Measurements from ENCODE around the gene RPS23.

The RPS23 gene

GRCh38 chr5:82277987-82278710, at the start of gene RPS23:
TSS of gene RPS23 (minus strand) at chr5:82278354. CDS start at chr5:82278323, 31 bp downstream.
- H3K4me3 ChIP-seq (ENCODE audit: low read depth in 1 of 2, low read length in 2 of 2) = peak within 1 kb of the TSS; percentile 82 to 84
- no peaks in the 10 kb centered on the region for H3K27me3 ChIP-seq (ENCODE audit: control insufficient read depth in 1 of 2, insufficient read depth in 2 of 2, low read length in 2 of 2)

GRCh38 chr5:82327941-82328340, 49.8 kb upstream of the RPS23 start:
- Histone ChIP-seq H3K9ac (ENCODE audit: low read depth in 1 of 2, low read length in 2 of 2) (no peak overlapping the region), H3K9me3 (ENCODE audit: control insufficient read depth in 1 of 2, low read length in 2 of 2) (no peaks in the 10 kb centered on the region), H3K36me3 (ENCODE audit: control insufficient read depth in 1 of 2, insufficient read depth in 2 of 2, low read length in 2 of 2) (no peaks in the 10 kb centered on the region), H3K4me1 (ENCODE audit: control insufficient read depth in 1 of 2, insufficient read depth in 2 of 2, low read length in 2 of 2) (no peaks in the 10 kb centered on the region), H3K27me3 (ENCODE audit: control insufficient read depth in 1 of 2, insufficient read depth in 2 of 2, low read length in 2 of 2) (no peaks in the 10 kb centered on the region), H3K27ac (ENCODE audit: low read depth, low read length) (no peak overlapping the region), H3K4me3 (ENCODE audit: low read depth in 1 of 2, low read length in 2 of 2) (no peak overlapping the region)

More at GRCh38 chr5:82277987-82278710, at the start of gene RPS23:
- H3K36me3 ChIP-seq (ENCODE audit: control insufficient read depth in 1 of 2, insufficient read depth in 2 of 2, low read length in 2 of 2) = peaks cover 9 to 28% of the 10 kb centered on the region in 2 donors
- peaks cover 14 to 18% of the 10 kb centered on the region in 2 donors for H3K4me1 ChIP-seq (ENCODE audit: control insufficient read depth in 1 of 2, insufficient read depth in 2 of 2, low read length in 2 of 2)
- H3K27ac ChIP-seq (ENCODE audit: low read depth, low read length) = peak within 1 kb of the TSS; percentile 58
- H3K9me3 ChIP-seq (ENCODE audit: control insufficient read depth in 1 of 2, low read length in 2 of 2) = no peaks in the 10 kb centered on the region
- peak within 1 kb of the TSS; percentile 89 to 93 for H3K9ac ChIP-seq (ENCODE audit: low read depth in 1 of 2, low read length in 2 of 2)

- Histone ChIP-seq H3K4me3 (ENCODE audit: low read depth in 1 of 2, low read length in 2 of 2) (no peak overlapping the region), H3K27ac (ENCODE audit: low read depth, low read length) (no peak overlapping the region), H3K4me1 (ENCODE audit: control insufficient read depth in 1 of 2, insufficient read depth in 2 of 2, low read length in 2 of 2) (no peaks in the 10 kb centered on the region), H3K9me3 (ENCODE audit: control insufficient read depth in 1 of 2, low read length in 2 of 2) (no peaks in the 10 kb centered on the region), H3K27me3 (ENCODE audit: control insufficient read depth in 1 of 2, insufficient read depth in 2 of 2, low read length in 2 of 2) (peaks cover 0 to 6% of the 10 kb centered on the region in 2 donors), H3K9ac (ENCODE audit: low read depth in 1 of 2, low read length in 2 of 2) (no peak overlapping the region), H3K36me3 (ENCODE audit: control insufficient read depth in 1 of 2, insufficient read depth in 2 of 2, low read length in 2 of 2) (no peaks in the 10 kb centered on the region)
Measured at GRCh38 chr5:82325996-82326395, 47.8 kb upstream of the RPS23 start.

- Histone ChIP-seq H3K4me3 (ENCODE audit: low read depth in 1 of 2, low read length in 2 of 2) (no peak overlapping the region), H3K9ac (ENCODE audit: low read depth in 1 of 2, low read length in 2 of 2) (no peak overlapping the region), H3K27ac (ENCODE audit: low read depth, low read length) (no peak overlapping the region), H3K4me1 (ENCODE audit: control insufficient read depth in 1 of 2, insufficient read depth in 2 of 2, low read length in 2 of 2) (no peaks in the 10 kb centered on the region), H3K27me3 (ENCODE audit: control insufficient read depth in 1 of 2, insufficient read depth in 2 of 2, low read length in 2 of 2) (peaks cover 4 to 6% of the 10 kb centered on the region in 2 donors), H3K36me3 (ENCODE audit: control insufficient read depth in 1 of 2, insufficient read depth in 2 of 2, low read length in 2 of 2) (no peaks in the 10 kb centered on the region), H3K9me3 (ENCODE audit: control insufficient read depth in 1 of 2, low read length in 2 of 2) (no peaks in the 10 kb centered on the region)
Measured at GRCh38 chr5:82325155-82325554, 47.0 kb upstream of the RPS23 start.

- peaks cover 4 to 6% of the 10 kb centered on the region in 2 donors for H3K27me3 ChIP-seq (ENCODE audit: control insufficient read depth in 1 of 2, insufficient read depth in 2 of 2, low read length in 2 of 2)
- no peak overlapping the region for H3K27ac ChIP-seq (ENCODE audit: low read depth, low read length)
- H3K9ac ChIP-seq (ENCODE audit: low read depth in 1 of 2, low read length in 2 of 2) = no peak overlapping the region
- no peaks in the 10 kb centered on the region for H3K4me1 ChIP-seq (ENCODE audit: control insufficient read depth in 1 of 2, insufficient read depth in 2 of 2, low read length in 2 of 2)
- H3K36me3 ChIP-seq (ENCODE audit: control insufficient read depth in 1 of 2, insufficient read depth in 2 of 2, low read length in 2 of 2) = no peaks in the 10 kb centered on the region
- no peak overlapping the region for H3K4me3 ChIP-seq (ENCODE audit: low read depth in 1 of 2, low read length in 2 of 2)
- no peaks in the 10 kb centered on the region for H3K9me3 ChIP-seq (ENCODE audit: control insufficient read depth in 1 of 2, low read length in 2 of 2)
Measured at GRCh38 chr5:82320966-82321365, 42.8 kb upstream of the RPS23 start.

GRCh38 chr5:82319651-82320376, 41.7 kb upstream of the RPS23 start:
- no peaks in the 10 kb centered on the region for H3K4me1 ChIP-seq (ENCODE audit: control insufficient read depth in 1 of 2, insufficient read depth in 2 of 2, low read length in 2 of 2)

GRCh38 chr5:82319192-82319591, 41.0 kb upstream of the RPS23 start:
- no peak overlapping the region for H3K9ac ChIP-seq (ENCODE audit: low read depth in 1 of 2, low read length in 2 of 2)
- no peak overlapping the region for H3K4me3 ChIP-seq (ENCODE audit: low read depth in 1 of 2, low read length in 2 of 2)
- H3K27me3 ChIP-seq (ENCODE audit: control insufficient read depth in 1 of 2, insufficient read depth in 2 of 2, low read length in 2 of 2) = peaks cover 4 to 6% of the 10 kb centered on the region in 2 donors
- no peak overlapping the region for H3K27ac ChIP-seq (ENCODE audit: low read depth, low read length)
- H3K4me1 ChIP-seq (ENCODE audit: control insufficient read depth in 1 of 2, insufficient read depth in 2 of 2, low read length in 2 of 2) = no peaks in the 10 kb centered on the region
- no peaks in the 10 kb centered on the region for H3K36me3 ChIP-seq (ENCODE audit: control insufficient read depth in 1 of 2, insufficient read depth in 2 of 2, low read length in 2 of 2)
- no peaks in the 10 kb centered on the region for H3K9me3 ChIP-seq (ENCODE audit: control insufficient read depth in 1 of 2, low read length in 2 of 2)

More at GRCh38 chr5:82319651-82320376, 41.7 kb upstream of the RPS23 start:
- Histone ChIP-seq H3K36me3 (ENCODE audit: control insufficient read depth in 1 of 2, insufficient read depth in 2 of 2, low read length in 2 of 2) (no peaks in the 10 kb centered on the region), H3K27ac (ENCODE audit: low read depth, low read length) (no peak overlapping the region), H3K9me3 (ENCODE audit: control insufficient read depth in 1 of 2, low read length in 2 of 2) (no peaks in the 10 kb centered on the region), H3K9ac (ENCODE audit: low read depth in 1 of 2, low read length in 2 of 2) (no peak overlapping the region), H3K27me3 (ENCODE audit: control insufficient read depth in 1 of 2, insufficient read depth in 2 of 2, low read length in 2 of 2) (peaks cover 4 to 6% of the 10 kb centered on the region in 2 donors), H3K4me3 (ENCODE audit: low read depth in 1 of 2, low read length in 2 of 2) (no peak overlapping the region)

GRCh38 chr5:82314964-82315758, 37.0 kb upstream of the RPS23 start:
- Histone ChIP-seq H3K4me1 (ENCODE audit: control insufficient read depth in 1 of 2, insufficient read depth in 2 of 2, low read length in 2 of 2) (peaks cover 0 to 7% of the 10 kb centered on the region in 2 donors), H3K9ac (ENCODE audit: low read depth in 1 of 2, low read length in 2 of 2) (no peak overlapping the region), H3K36me3 (ENCODE audit: control insufficient read depth in 1 of 2, insufficient read depth in 2 of 2, low read length in 2 of 2) (no peaks in the 10 kb centered on the region), H3K9me3 (ENCODE audit: control insufficient read depth in 1 of 2, low read length in 2 of 2) (no peaks in the 10 kb centered on the region), H3K27ac (ENCODE audit: low read depth, low read length) (no peak overlapping the region), H3K27me3 (ENCODE audit: control insufficient read depth in 1 of 2, insufficient read depth in 2 of 2, low read length in 2 of 2) (no peaks in the 10 kb centered on the region), H3K4me3 (ENCODE audit: low read depth in 1 of 2, low read length in 2 of 2) (no peak overlapping the region)

GRCh38 chr5:82313016-82313415, 34.9 kb upstream of the RPS23 start:
- Histone ChIP-seq H3K27ac (ENCODE audit: low read depth, low read length) (no peak overlapping the region), H3K9me3 (ENCODE audit: control insufficient read depth in 1 of 2, low read length in 2 of 2) (no peaks in the 10 kb centered on the region), H3K36me3 (ENCODE audit: control insufficient read depth in 1 of 2, insufficient read depth in 2 of 2, low read length in 2 of 2) (no peaks in the 10 kb centered on the region), H3K4me1 (ENCODE audit: control insufficient read depth in 1 of 2, insufficient read depth in 2 of 2, low read length in 2 of 2) (peaks cover 0 to 7% of the 10 kb centered on the region in 2 donors), H3K27me3 (ENCODE audit: control insufficient read depth in 1 of 2, insufficient read depth in 2 of 2, low read length in 2 of 2) (no peaks in the 10 kb centered on the region), H3K9ac (ENCODE audit: low read depth in 1 of 2, low read length in 2 of 2) (no peak overlapping the region), H3K4me3 (ENCODE audit: low read depth in 1 of 2, low read length in 2 of 2) (no peak overlapping the region)
